Vagina (tissue), 2 donors: ENCODE data around the gene SRPK3. TPM values are rescaled to one million over a fixed set of nuclear protein-coding genes. Genes with fewer than 3 reads are reported as not detected.

ENCODE experiments used
- DNase-seq, 2 donors: peaks; one replicate each; pipeline ENCODE4 v3.0.0-alpha.2; 2017; ENCODE audit errors: extremely low spot score in 2 of 2
- H3K27ac ChIP-seq: fragments of 200-600 bp; sonication (generic); one replicate; pipeline ENCODE4 v1.5.1; 2019
- H3K27me3 ChIP-seq: fragments of 200-600 bp; sonication (generic); one replicate; pipeline ENCODE4 v1.5.1; 2019
- H3K36me3 ChIP-seq, 2 donors: fragments of 200-600 bp; sonication (generic); one replicate each; pipeline ENCODE4 v1.5.1; 2017 to 2019
- H3K4me1 ChIP-seq: fragments of 200-600 bp; sonication (generic); one replicate; pipeline ENCODE4 v1.5.1; 2019
- H3K4me3 ChIP-seq, 2 donors: fragments of 200-600 bp; sonication (generic); 1 replicate in 1 of 2; 2 replicates in 1 of 2; pipeline ENCODE4 v1.5.1; 2016 to 2019
- H3K9me3 ChIP-seq: fragments of 200-600 bp; sonication (generic); one replicate; pipeline ENCODE4 v1.5.1; 2019
- POLR2A ChIP-seq, 2 donors: fragments of 450-650 bp; IDR thresholded peaks; one replicate each; pipeline ENCODE4 v1.6.1; 2017; ENCODE audit warnings: antibody characterized with exemption in 2 of 2, mild to moderate bottlenecking in 2 of 2, moderate library complexity in 2 of 2
- POLR2AphosphoS5 ChIP-seq, 2 donors: sonication (generic); formaldehyde crosslinking; IDR thresholded peaks; one replicate each; pipeline ENCODE4 v1.9.0; 2017; ENCODE audit warnings: antibody characterized with exemption in 2 of 2, mild to moderate bottlenecking in 2 of 2, low read depth in 1 of 2; ENCODE audit not compliant: insufficient read depth in 1 of 2
- intact Hi-C: fragments of 100-400 bp; cut with DNase I; formaldehyde crosslinking; loops from one replicate; pipeline ENCODE4 v1.15.1; 2023
- total RNA-seq: library from RNA; depleted of rRNA; stranded (reverse); fragments of >200 nt; gene quantifications from one replicate; pipeline ENCODE4 v1.2.3, GENCODE V29; 2016
- TF ChIP-seq, protein P1 (sequence below), 3 experiments: fragments of 450-650 bp in 2 of 3; fragments of 200-600 bp in 1 of 3; sonication (generic) in 1 of 3; IDR thresholded peaks; one replicate each; pipeline ENCODE4 v1.5.1; 2017 to 2019; ENCODE audit warnings: antibody characterized with exemption in 3 of 3, mild to moderate bottlenecking in 2 of 3, moderate library complexity in 2 of 3

SRPK3 gene
- total RNA-seq, 1 donor from 2014 or later: 0.25 TPM

- H3K27me3 ChIP-seq: no peaks in the 10 kb centered on the region
- DNase-seq: no peak
- H3K4me3 ChIP-seq: no peak overlapping the region
- peaks cover 21% of the 10 kb centered on the region for H3K4me1 ChIP-seq
- H3K27ac ChIP-seq: no peak overlapping the region
- H3K9me3 ChIP-seq: no peaks in the 10 kb centered on the region
- TF ChIP-seq POLR2AphosphoS5 (IDR thresholded peaks at IDR 0.05; ENCODE audit: insufficient read depth in 1 of 2, low read depth in 1 of 2) (no peak), POLR2A (IDR thresholded peaks at IDR 0.05) (no peak)
- TF ChIP-seq, protein P1, sequence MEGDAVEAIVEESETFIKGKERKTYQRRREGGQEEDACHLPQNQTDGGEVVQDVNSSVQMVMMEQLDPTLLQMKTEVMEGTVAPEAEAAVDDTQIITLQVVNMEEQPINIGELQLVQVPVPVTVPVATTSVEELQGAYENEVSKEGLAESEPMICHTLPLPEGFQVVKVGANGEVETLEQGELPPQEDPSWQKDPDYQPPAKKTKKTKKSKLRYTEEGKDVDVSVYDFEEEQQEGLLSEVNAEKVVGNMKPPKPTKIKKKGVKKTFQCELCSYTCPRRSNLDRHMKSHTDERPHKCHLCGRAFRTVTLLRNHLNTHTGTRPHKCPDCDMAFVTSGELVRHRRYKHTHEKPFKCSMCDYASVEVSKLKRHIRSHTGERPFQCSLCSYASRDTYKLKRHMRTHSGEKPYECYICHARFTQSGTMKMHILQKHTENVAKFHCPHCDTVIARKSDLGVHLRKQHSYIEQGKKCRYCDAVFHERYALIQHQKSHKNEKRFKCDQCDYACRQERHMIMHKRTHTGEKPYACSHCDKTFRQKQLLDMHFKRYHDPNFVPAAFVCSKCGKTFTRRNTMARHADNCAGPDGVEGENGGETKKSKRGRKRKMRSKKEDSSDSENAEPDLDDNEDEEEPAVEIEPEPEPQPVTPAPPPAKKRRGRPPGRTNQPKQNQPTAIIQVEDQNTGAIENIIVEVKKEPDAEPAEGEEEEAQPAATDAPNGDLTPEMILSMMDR (IDR thresholded peaks at IDR 0.05): no peak
- intact Hi-C loops: no loop called here
- H3K36me3 ChIP-seq: peaks cover 0 to 21% of the 10 kb centered on the region in 2 donors
These were observed 16.7 kb downstream of the SRPK3 start for GRCh38 chrX:153797415-153798015.

DNA sequence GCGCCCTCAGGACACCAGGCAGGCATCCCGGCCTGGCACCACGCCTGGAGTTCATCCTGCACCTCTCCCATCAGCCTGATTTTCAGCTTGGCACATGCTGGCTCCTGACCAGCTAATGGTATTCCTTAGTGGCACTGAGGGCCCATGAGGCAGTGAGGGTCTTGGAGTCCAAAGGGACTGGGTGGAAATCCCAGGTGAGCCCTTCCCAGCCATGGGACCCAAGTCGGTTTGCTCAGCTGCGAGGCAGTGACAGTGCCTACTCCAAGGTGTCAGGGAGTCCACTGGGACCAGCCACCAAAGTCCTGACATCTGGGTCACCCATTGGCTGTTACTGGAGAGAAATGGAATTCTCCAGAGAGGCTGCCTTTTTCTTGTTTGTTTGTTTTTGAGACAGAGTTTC lies 18.5 kb downstream of the SRPK3 start:
- H3K4me3 ChIP-seq: no peak overlapping the region
- no peak overlapping the region for H3K27ac ChIP-seq
- H3K4me1 ChIP-seq: peaks cover 11% of the 10 kb centered on the region
- TF ChIP-seq POLR2A (IDR thresholded peaks at IDR 0.05) (no peak), POLR2AphosphoS5 (IDR thresholded peaks at IDR 0.05; ENCODE audit: insufficient read depth in 1 of 2, low read depth in 1 of 2) (no peak)
- TF ChIP-seq, protein P1 (IDR thresholded peaks at IDR 0.05): no peak
- no peak for DNase-seq
- peaks cover 0 to 21% of the 10 kb centered on the region in 2 donors for H3K36me3 ChIP-seq
- H3K27me3 ChIP-seq: no peaks in the 10 kb centered on the region
- intact Hi-C loops: no loop called here
- H3K9me3 ChIP-seq: no peaks in the 10 kb centered on the region

- Histone ChIP-seq H3K27me3 (no peaks in the 10 kb centered on the region), H3K4me3 (no peak overlapping the region), H3K4me1 (peaks cover 10% of the 10 kb centered on the region), H3K27ac (no peak overlapping the region), H3K36me3 (peaks cover 0 to 21% of the 10 kb centered on the region in 2 donors), H3K9me3 (no peaks in the 10 kb centered on the region)
- no peak for DNase-seq
- intact Hi-C loops: no loop called here
- TF ChIP-seq, protein P1 (IDR thresholded peaks at IDR 0.05): no peak
- no peak for TF ChIP-seq POLR2AphosphoS5 (IDR thresholded peaks at IDR 0.05; ENCODE audit: insufficient read depth in 1 of 2, low read depth in 1 of 2)
- no peak for TF ChIP-seq POLR2A (IDR thresholded peaks at IDR 0.05)
These were observed 19.4 kb downstream of the SRPK3 start for GRCh38 chrX:153800177-153800722.

GRCh38 chrX:153800746-153801145 lies 19.9 kb downstream of the SRPK3 start:
- Histone ChIP-seq H3K4me3 (no peak overlapping the region), H3K36me3 (peaks cover 0 to 21% of the 10 kb centered on the region in 2 donors), H3K4me1 (peaks cover 5% of the 10 kb centered on the region), H3K27ac (no peak overlapping the region), H3K9me3 (no peaks in the 10 kb centered on the region), H3K27me3 (no peaks in the 10 kb centered on the region)
- TF ChIP-seq, protein P1 (IDR thresholded peaks at IDR 0.05): no peak
- TF ChIP-seq POLR2A (IDR thresholded peaks at IDR 0.05) (no peak), POLR2AphosphoS5 (IDR thresholded peaks at IDR 0.05; ENCODE audit: insufficient read depth in 1 of 2, low read depth in 1 of 2) (no peak)
- intact Hi-C loops: no loop called here
- DNase-seq: no peak

DNA sequence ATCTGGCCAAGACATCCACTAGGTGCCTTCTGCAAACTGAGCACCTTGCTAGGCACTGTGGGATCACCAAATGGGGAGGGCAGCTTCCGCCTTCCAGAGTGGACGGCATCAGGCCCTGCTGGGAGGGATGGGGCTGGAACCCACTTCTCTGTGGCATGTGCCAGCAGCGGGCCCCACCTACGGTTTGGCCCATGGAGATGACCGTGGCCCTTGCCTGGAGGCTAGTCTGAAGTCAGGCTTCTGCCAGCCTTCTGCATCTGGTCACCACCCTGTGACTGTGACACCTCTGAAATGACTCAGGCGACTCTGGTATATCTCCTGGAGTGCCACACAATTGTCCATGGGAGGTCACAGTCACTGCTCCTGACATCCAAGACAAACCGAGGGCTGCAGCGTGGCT lies 20.8 kb downstream of the SRPK3 start:
- H3K36me3 ChIP-seq: peaks cover 0 to 21% of the 10 kb centered on the region in 2 donors
- no peak overlapping the region for H3K4me3 ChIP-seq
- H3K27me3 ChIP-seq: no peaks in the 10 kb centered on the region
- no peak overlapping the region for H3K27ac ChIP-seq
- no peak for DNase-seq
- H3K9me3 ChIP-seq: no peaks in the 10 kb centered on the region
- intact Hi-C loops: no loop called here
- TF ChIP-seq, protein P1 (IDR thresholded peaks at IDR 0.05): no peak
- TF ChIP-seq POLR2AphosphoS5 (IDR thresholded peaks at IDR 0.05; ENCODE audit: insufficient read depth in 1 of 2, low read depth in 1 of 2) (no peak), POLR2A (IDR thresholded peaks at IDR 0.05) (no peak)
- no peaks in the 10 kb centered on the region for H3K4me1 ChIP-seq
